WTC11 (cell line): ENCODE data around the gene SGCA. TPM values are rescaled to one million over a fixed set of nuclear protein-coding genes. Genes with fewer than 3 reads are reported as not detected.

Source experiments
- ATAC-seq: fragments of 200-7000 bp; cut with Tn5 transposase; 2 replicates; pipeline ENCODE4 v1.10.0; 2021; ENCODE audit warnings: mild to moderate bottlenecking, moderate library complexity
- CTCF ChIA-PET: fragments of 300-600 bp; sonication (Branson Sonifier 250); formaldehyde crosslinking; loops from one replicate; lab custom pipeline; 2021; ENCODE audit warnings: antibody characterized with exemption; lab: Charles Lee
- POLR2A ChIA-PET: fragments of 350-600 bp; sonication (Branson Sonifier 250); formaldehyde crosslinking; loops from one replicate; lab custom pipeline; 2021; ENCODE audit warnings: antibody characterized with exemption; lab: Charles Lee
- DNase-seq: peaks from one replicate; pipeline ENCODE4 v3.0.0; 2021; ENCODE audit warnings: low spot score
- H3K27ac Mint-ChIP-seq: 2 replicates; pipeline ENCODE4 v1.8.0; 2021; ENCODE audit warnings: mixed read lengths
- H3K27me3 Mint-ChIP-seq: 2 replicates; pipeline ENCODE4 v1.8.0; 2021; ENCODE audit warnings: low read depth, mild to moderate bottlenecking, moderate library complexity, mixed read lengths
- H3K36me3 Mint-ChIP-seq: 2 replicates; pipeline ENCODE4 v1.8.0; 2021; ENCODE audit warnings: mixed read lengths
- H3K4me1 Mint-ChIP-seq: 2 replicates; pipeline ENCODE4 v1.8.0; 2022; ENCODE audit warnings: mixed read lengths
- H3K4me3 Mint-ChIP-seq: 2 replicates; pipeline ENCODE4 v1.8.0; 2021; ENCODE audit warnings: mild to moderate bottlenecking, moderate library complexity, mixed read lengths
- H3K9me3 Mint-ChIP-seq: 2 replicates; pipeline ENCODE4 v1.8.0; 2021; ENCODE audit warnings: mixed read lengths
- AFF4 ChIP-seq: sonication (generic); formaldehyde crosslinking; IDR thresholded peaks from 2 replicates; pipeline ENCODE4 v1.8.1; 2023; ENCODE audit warnings: mild to moderate bottlenecking, missing genetic modification reagents, borderline replicate concordance
- ATF6 ChIP-seq: sonication (generic); formaldehyde crosslinking; IDR thresholded peaks from 2 replicates; pipeline ENCODE4 v1.8.1; 2023; ENCODE audit warnings: mild to moderate bottlenecking, missing genetic modification reagents
- CREB1 ChIP-seq: sonication (generic); formaldehyde crosslinking; IDR thresholded peaks from 2 replicates; pipeline ENCODE4 v1.8.0; 2023; ENCODE audit warnings: mild to moderate bottlenecking, missing genetic modification reagents
- CTCF ChIP-seq: fragments of 200-600 bp; IDR thresholded peaks from 2 replicates; pipeline ENCODE4 v1.8.0; 2022; ENCODE audit warnings: antibody characterized with exemption
- EMX1 ChIP-seq: fragments of 250-450 bp; sonication (Bioruptor Pico); IDR thresholded peaks from 2 replicates; pipeline ENCODE4 v1.8.0; 2021; ENCODE audit warnings: mild to moderate bottlenecking
- GABPB1 ChIP-seq: sonication (generic); formaldehyde crosslinking; IDR thresholded peaks from 2 replicates; pipeline ENCODE4 v1.8.1; 2023; ENCODE audit warnings: mild to moderate bottlenecking, missing genetic modification reagents
- GRHL2 ChIP-seq: fragments of 250-450 bp; sonication (Bioruptor Pico); IDR thresholded peaks from 2 replicates; pipeline ENCODE4 v1.8.0; 2022; ENCODE audit warnings: mild to moderate bottlenecking, moderate library complexity; ENCODE audit not compliant: insufficient replicate concordance, severe bottlenecking
- IRF1 ChIP-seq: sonication (generic); formaldehyde crosslinking; IDR thresholded peaks from 2 replicates; pipeline ENCODE4 v1.8.0; 2023; ENCODE audit warnings: missing genetic modification reagents
- JAZF1 ChIP-seq: fragments of 250-450 bp; sonication (Bioruptor Pico); IDR thresholded peaks from 2 replicates; pipeline ENCODE4 v1.9.0; 2021; ENCODE audit warnings: moderate library complexity, mild to moderate bottlenecking, inconsistent platforms
- NR1H2 ChIP-seq: sonication (generic); formaldehyde crosslinking; IDR thresholded peaks from 2 replicates; pipeline ENCODE4 v1.9.0; 2021; ENCODE audit warnings: mild to moderate bottlenecking, moderate library complexity, missing genetic modification reagents
- NR3C1 ChIP-seq: sonication (generic); formaldehyde crosslinking; conservative IDR thresholded peaks from 2 replicates; pipeline ENCODE4 v1.8.1; 2023; ENCODE audit warnings: low read depth, mild to moderate bottlenecking, missing genetic modification reagents
- RORB ChIP-seq: fragments of 250-450 bp; sonication (Bioruptor Pico); IDR thresholded peaks from 2 replicates; pipeline ENCODE4 v1.9.0; 2021; ENCODE audit warnings: mild to moderate bottlenecking
- SP1 ChIP-seq: sonication (generic); formaldehyde crosslinking; conservative IDR thresholded peaks from 2 replicates; pipeline ENCODE4 v1.8.1; 2022; ENCODE audit warnings: missing genetic modification reagents
- TEAD1 ChIP-seq: sonication (generic); formaldehyde crosslinking; IDR thresholded peaks from 2 replicates; pipeline ENCODE4 v1.8.0; 2022; ENCODE audit warnings: mild to moderate bottlenecking, missing genetic modification reagents
- TEAD4 ChIP-seq: sonication (generic); formaldehyde crosslinking; IDR thresholded peaks from 2 replicates; pipeline ENCODE4 v1.8.0; 2022; ENCODE audit warnings: mild to moderate bottlenecking, missing genetic modification reagents
- USF1 ChIP-seq: sonication (generic); formaldehyde crosslinking; IDR thresholded peaks from 2 replicates; pipeline ENCODE4 v1.8.0; 2022; ENCODE audit warnings: mild to moderate bottlenecking, missing genetic modification reagents
- ZNF219 ChIP-seq: sonication (generic); formaldehyde crosslinking; IDR thresholded peaks from 2 replicates; pipeline ENCODE4 v1.8.0; 2023; ENCODE audit warnings: missing genetic modification reagents, mild to moderate bottlenecking, borderline replicate concordance
- ZNF317 ChIP-seq: sonication (generic); formaldehyde crosslinking; IDR thresholded peaks from 2 replicates; pipeline ENCODE4 v1.8.1; 2023; ENCODE audit warnings: low read depth, mild to moderate bottlenecking, moderate library complexity, missing genetic modification reagents, borderline replicate concordance
- ZNF425 ChIP-seq: fragments of 250-450 bp; sonication (Bioruptor Pico); conservative IDR thresholded peaks from 2 replicates; pipeline ENCODE4 v1.9.0; 2021; ENCODE audit warnings: mild to moderate bottlenecking
- ZNF512 ChIP-seq: sonication (generic); formaldehyde crosslinking; IDR thresholded peaks from 2 replicates; pipeline ENCODE4 v1.8.1; 2022; ENCODE audit warnings: missing genetic modification reagents, borderline replicate concordance
- ZNF671 ChIP-seq: fragments of 250-450 bp; sonication (Bioruptor Pico); IDR thresholded peaks from 2 replicates; pipeline ENCODE4 v1.8.0; 2021; ENCODE audit warnings: mild to moderate bottlenecking
- total RNA-seq: library from RNA; stranded (reverse); gene quantifications from 3 replicates; pipeline ENCODE4 v1.2.3, GENCODE V29; 2021

The SGCA gene
- total RNA-seq, 1 experiment from 2014 or later, result 1.0 TPM

- no peak for DNase-seq
- no peaks in the 10 kb centered on the region for H3K36me3 Mint-ChIP-seq
- no peak for TF ChIP-seq CREB1 (CRISPR knock-in tag)
- no peak for TF ChIP-seq GRHL2 (CRISPR knock-in tag)
- no peak for TF ChIP-seq ZNF317 (CRISPR knock-in tag)
- TF ChIP-seq CTCF, result no peak
- no peak for TF ChIP-seq EMX1 (CRISPR knock-in tag)
- no peak for TF ChIP-seq GABPB1 (CRISPR knock-in tag)
- TF ChIP-seq JAZF1 (CRISPR knock-in tag), result no peak
- no peak for TF ChIP-seq AFF4 (CRISPR knock-in tag)
- TF ChIP-seq RORB (CRISPR knock-in tag), result no peak
- TF ChIP-seq ZNF512, result no peak
- TF ChIP-seq ZNF219 (CRISPR knock-in tag), result no peak
- peaks cover 6% of the 10 kb centered on the region; the same call in 1 of the 2 replicates for H3K27me3 Mint-ChIP-seq
- H3K9me3 Mint-ChIP-seq, result no peaks in the 10 kb centered on the region
- no peak overlapping the region for H3K27ac Mint-ChIP-seq
- ChIA-PET CTCF (interaction anchor here (0.8 to 3.6 kb wide), 24 partner anchors 8 to 244 kb away, joined by 3 to 58 read pairs (median 9); partner anchors contain the start of genes COL1A1, LRRC59, SAMD14 and SGCA), POLR2A (interaction anchor here (1.5 to 1.8 kb wide), 2 partner anchors 11 to 24 kb away, joined by 4 to 7 read pairs; partner anchors contain the start of gene SGCA)
- H3K4me3 Mint-ChIP-seq, result no peak overlapping the region
- H3K4me1 Mint-ChIP-seq, result peaks cover 22% of the 10 kb centered on the region
- peak; percentile 21 for ATAC-seq
These were observed 11.0 kb downstream of the SGCA start for GRCh38 chr17:50176559-50177357.

GRCh38 chr17:50177476-50177875 is 11.7 kb downstream of the SGCA start:
- ATAC-seq (no peak), DNase-seq (no peak)
- POLR2A ChIA-PET, result interaction anchor here (0.6 to 1.8 kb wide), 4 partner anchors 8 to 27 kb away, joined by 3 to 7 read pairs (median 4); partner anchors contain the start of gene SGCA
- no peaks in the 10 kb centered on the region for H3K36me3 Mint-ChIP-seq
- H3K27me3 Mint-ChIP-seq, result peaks cover 6% of the 10 kb centered on the region; the same call in 1 of the 2 replicates
- H3K4me1 Mint-ChIP-seq, result peaks cover 25% of the 10 kb centered on the region
- H3K27ac Mint-ChIP-seq, result no peak overlapping the region
- peak overlapping the region; percentile 56; the same call in 1 of the 2 replicates for H3K4me3 Mint-ChIP-seq
- H3K9me3 Mint-ChIP-seq, result no peaks in the 10 kb centered on the region
- CTCF ChIA-PET, result interaction anchor here (0.7 to 3.6 kb wide), 39 partner anchors 8 to 244 kb away, joined by 3 to 58 read pairs (median 5); partner anchors contain the start of genes COL1A1, LRRC59, SAMD14 and SGCA
- no peak for TF ChIP-seq TEAD4
- no peak for TF ChIP-seq ATF6 (CRISPR knock-in tag)
- no peak for TF ChIP-seq NR1H2 (CRISPR knock-in tag)
- TF ChIP-seq ZNF425 (CRISPR knock-in tag), result no peak
- TF ChIP-seq ZNF671 (CRISPR knock-in tag), result no peak
- no peak for TF ChIP-seq IRF1
- TF ChIP-seq SP1 (CRISPR knock-in tag), result no peak
- TF ChIP-seq NR3C1 (CRISPR knock-in tag), result no peak
- TF ChIP-seq USF1 (CRISPR knock-in tag), result no peak
- TF ChIP-seq TEAD1, result no peak
- no peak for TF ChIP-seq JAZF1 (CRISPR knock-in tag)
